NCI-H146 treated with DMSO at 0.1 percent for 48 hours (cell line): Measurements from ENCODE around the gene G0S2.

ENCODE experiments used
- DNase-seq: peaks from one replicate; lab custom pipeline; 2025; ENCODE audit not compliant: unreplicated experiment; lab: John Stamatoyannopoulos, UW

Gene G0S2

DNA sequence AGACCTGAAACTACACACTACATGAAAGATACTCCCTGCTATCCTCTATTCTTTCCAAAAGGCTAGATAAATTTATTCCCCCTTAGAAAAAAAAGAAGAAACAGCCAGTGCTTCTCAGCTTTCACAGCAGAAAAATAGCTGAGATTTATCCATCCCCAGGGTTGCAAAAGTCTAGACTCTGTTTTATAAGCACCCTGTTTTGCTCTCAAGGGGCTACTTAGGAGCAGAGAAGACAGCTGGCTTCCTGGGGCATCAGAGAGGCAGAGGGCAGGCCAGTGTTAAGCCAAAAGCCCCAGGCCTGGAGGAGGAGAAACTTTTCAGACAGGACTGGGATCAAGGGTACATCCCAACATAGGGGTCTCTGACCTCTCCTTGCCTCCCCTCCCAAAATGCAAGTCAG, 26.9 kb upstream of the G0S2 start:
- DNase-seq: no peak

DNA sequence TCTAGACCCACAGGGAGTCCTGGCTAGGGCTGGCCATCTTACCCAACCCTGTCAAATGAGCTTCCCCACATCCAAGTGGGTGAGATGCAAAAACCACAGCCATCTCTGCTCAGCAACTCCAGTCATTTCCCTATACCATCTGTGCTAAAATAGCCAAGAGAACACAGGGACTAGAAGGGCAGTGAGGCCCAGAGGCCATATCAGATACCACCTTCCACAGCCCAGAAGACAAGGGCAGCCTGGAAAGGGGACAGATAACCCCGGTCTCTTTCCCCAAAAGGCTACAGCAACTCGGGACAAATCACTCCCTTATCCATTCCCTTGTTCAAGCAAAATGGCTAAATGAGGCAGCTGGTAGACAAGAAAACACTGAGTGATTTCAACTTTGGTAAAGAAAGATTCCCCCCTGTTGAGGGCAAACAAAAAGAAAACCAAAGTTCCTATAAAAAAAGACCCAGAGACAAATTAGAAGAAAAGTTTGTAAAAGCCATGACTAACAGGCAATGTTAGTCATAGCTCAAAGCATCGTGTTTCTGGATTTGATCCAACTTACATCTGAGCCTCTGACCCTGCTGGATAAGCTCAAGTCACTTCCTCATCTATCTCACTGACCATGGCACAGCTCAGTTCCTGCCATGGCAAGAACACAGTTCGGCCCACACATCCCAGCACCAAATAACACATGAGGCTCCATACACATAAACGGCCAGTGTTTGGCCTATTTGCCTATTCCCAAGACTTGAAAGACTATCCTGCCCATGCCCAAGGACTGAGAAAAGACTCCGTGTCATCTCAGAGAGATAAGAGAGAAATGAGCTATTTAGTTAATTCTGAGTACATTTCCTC, 26.1 kb upstream of the G0S2 start:
- DNase-seq: no peak

DNA sequence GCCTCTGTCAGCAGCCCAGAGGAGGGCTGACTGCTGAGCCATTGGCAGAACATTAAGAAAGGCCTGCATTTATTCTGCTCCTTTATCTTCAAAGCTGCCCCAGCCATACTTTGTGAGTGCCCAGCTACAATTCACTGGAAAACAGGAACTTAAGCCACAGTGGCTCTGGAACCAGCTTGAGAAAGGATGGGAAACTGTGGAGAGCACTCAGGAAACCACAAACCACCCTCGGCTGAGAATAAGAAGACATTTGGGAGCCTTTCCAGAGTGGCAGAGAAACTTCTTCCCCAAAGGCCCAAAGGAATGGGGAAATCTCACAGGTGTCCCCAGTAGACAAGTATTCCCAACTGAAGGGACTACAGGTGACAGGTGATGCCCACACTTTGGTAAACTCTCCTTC, 24.8 kb upstream of the G0S2 start:
- no peak for DNase-seq

DNA sequence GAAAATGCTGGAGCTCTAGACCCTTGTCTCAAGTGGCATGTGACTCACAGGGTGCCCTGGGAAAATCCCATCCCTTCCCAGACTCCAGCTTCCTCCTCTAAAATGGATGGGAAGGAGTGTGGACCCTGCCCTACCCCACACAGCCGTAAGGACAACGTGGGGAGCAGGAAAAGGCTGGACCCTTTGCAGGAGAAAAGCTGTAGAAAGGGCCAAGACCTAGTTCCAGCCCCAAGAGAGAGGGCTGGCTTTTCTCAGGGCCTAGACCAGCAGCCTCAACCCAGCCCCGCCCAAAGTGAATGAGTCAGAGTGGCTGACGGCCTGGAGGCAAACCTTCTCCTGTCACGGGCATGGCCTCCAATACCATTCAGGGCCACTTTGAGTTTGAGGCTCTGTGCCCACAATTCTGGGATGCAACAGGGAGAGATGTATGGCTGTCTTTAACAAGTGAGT, 24.0 kb upstream of the G0S2 start:
- DNase-seq: no peak

DNA sequence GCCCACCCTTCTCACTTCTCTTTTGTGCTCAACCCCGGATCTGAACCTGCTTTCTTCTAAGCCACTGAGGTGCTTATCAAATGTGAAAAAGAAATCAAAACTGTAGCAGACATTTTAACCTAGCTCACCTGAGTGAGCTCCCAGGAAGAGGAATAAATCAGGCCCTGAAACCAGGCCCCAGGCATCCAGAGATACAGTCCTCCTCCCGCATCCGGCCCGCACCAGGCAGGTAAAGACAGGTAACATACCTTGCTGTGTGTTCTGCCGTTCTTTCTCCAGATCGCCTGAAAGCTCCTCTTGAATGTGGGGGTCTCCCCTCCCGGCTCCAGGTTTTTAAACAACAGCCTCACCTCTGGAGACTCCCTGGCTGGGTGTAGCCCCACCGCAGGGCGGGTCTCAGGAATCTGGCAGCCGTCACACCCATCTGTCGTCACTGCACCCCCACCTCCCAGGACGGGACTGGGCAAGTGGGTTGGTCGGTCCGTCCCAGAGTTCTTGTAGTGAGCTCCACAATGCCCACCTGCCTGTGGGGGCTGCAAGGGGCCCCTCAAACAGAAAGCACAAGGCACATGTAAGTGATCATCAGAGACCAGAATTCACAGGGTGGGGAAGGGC, 23.0 kb upstream of the G0S2 start, which contains the start of gene LAMB3:
Gene LAMB3 (minus strand): TSS at position 305 of the 615 bp plus-strand sequence. CDS start 1,481 bp downstream, outside the sequence.
- no peak for DNase-seq

DNA sequence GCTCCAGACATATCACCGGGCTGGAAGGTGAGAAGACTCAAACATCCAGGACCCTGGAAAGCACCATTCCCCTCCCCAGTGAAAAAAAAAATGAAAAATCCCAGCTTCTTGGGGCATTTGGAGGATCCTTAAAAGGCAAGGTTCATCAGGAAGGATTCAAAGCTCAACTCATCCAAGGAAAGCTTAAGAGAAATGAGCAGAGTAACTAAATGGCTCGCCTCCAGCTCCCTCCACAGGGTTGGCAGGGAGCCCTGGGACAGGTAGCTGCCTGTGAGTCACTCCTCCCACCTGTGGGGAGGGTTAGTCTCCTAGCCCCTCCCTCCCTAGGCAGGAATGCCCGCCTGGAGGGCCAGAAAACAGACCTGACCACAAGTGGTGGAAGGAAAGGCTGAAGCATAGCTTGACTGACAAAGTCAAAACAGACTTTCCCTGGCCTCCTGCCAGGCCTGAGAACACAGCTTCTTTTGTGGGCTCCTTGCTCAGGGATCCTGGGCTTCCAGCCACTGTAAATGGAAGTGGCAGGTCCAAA, 22.3 kb upstream of the G0S2 start:
- DNase-seq: no peak

DNA sequence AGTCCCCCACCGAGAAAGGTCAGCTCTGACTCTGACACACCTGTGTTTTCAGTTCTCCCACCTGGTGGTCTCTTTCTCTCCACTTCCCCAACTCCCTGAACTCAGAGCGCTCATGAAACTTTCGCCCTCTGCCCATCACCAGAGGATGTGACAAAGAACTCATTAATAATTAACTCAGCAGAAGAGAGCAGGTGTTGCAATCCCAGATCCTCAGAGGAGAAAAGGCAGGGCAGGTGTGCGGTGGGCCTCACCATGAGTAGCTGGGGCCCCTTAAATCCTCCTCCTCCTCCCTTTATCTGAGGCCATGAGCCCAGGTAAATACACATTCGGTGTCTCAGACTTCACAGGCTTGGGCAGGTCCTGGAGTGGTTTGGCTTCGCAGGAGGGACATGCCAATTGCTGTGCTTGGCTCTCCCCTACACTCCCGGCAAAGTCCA, 21.3 kb upstream of the G0S2 start:
- DNase-seq: peak; percentile 16

DNA sequence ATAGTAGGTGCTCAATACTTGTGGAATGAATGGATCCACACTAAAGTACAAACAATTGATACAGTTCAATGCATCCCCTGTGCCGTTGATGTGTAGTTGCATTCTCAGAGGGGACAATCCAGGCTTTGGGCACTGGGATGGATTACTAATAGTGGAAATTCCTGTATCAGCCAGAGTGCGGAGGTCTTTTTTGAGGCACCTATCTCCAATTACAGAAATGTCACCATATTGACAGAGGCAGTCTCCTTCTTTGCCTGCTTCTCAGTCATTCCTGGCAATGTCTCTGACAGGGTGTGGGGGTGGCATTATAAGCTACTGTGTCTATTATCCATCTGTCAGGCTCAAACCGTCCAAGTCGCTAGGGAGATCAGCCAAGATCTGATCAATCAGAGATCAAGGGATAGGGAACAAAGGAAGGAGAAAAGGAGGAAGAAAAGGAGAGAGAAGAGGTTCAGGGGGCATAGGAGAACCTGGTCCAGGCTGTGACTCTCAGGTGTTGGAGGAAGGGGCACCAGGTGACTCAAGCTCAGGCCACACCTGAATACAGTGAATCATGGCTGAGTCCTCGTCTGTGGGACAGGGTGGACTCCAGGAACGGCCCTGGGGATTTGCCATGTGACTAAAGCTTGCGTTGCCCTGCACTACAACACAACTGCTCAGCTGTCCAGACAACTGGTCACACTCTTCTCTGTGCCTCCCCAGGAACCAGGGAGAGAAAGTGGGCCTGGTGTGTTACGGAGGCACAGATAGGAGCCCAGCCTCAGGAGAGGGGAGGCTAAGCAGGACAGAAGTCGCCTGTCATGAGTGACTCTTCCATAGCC, 19.6 kb upstream of the G0S2 start:
- no peak for DNase-seq

DNA sequence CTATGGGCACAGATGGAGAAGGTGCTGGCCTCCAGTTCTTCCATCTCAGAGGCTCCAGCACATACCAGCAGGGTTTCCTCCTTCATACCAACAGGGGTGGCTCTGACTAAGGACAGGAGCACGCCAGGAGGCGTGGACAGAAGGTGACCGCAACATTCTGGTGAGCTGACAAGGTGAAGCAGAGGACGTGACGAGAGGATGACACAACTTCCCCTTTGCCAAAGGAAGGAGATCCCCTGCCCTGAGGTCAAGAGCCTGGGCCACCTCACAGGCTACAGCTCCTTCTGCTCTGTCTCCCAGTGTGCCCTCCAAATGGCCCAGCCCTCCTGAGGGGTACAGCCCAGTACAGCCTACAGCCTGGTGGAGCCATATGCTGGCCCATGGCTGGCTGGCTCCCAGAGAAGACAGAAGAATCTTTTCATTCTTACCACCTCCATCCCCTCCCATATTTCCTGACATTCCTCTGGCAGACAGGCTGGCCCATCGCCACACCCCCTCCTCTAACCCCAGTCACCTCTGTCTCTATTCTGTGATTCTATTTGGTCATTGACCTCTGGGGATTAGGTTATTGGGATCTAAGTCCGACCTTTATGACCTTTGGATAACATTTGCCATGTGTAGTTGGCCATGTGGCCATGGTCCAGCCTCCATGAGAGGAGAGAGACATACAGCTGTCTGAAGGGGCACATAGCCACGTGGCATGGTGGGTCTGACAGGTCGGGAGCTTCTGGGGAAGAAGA, 17.9 kb upstream of the G0S2 start:
- DNase-seq: no peak

DNA sequence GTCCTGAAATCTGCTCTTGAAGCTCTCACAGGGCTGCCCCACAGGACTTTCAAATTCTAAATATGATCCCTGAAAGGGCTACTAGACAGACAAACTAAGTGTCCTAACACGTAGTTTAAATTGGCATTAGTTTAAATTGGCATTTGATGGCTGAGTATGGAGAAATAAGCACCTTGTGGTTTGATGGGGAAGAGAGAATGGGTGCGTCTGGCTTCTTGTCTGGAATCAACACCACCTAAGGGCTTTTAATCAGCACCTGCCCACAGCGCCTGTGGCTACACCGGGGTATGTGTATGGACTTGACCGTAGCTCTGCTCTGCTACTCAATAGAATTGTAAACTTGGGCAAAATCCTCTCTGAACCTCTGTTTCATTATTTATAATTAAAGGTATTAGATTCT, 17.3 kb upstream of the G0S2 start:
- no peak for DNase-seq

DNA sequence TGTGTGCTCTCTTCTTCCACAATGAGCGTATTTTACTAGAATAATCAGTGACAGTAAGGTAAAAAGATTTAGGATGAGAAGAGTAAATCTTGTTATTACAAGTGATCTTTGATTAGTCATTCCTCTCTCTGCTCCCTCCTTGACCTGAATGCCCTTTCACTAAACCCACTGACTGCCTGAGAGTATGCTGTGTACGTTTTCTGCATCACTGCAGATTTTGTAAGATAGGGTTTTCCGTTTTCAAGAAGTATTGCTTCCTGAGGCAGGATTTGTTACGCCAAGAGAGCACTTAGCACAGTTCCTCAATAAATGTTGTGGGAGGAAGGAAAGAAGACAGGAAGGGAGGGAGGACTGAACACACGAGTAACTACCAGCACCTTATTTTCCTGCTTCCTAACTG, 15.3 kb upstream of the G0S2 start:
- no peak for DNase-seq

DNA sequence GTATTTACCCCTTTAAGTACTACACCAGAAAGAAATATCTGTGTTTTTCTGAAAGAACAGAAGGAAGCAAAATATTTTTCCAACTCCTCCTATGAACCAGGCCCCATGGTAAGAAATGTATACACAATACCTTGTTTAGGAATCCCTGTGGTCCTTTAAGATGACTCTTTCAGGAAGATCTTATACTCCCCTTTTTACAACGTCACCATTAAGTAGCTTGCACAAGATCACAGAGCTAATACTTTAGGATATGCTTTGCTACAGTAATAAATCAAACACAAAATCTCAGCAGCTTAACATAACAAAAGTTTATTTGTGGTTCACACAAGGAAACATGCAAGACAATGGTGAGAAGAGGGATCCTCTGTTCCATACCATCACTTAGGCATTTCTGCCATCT, 14.1 kb upstream of the G0S2 start:
- DNase-seq: no peak

DNA sequence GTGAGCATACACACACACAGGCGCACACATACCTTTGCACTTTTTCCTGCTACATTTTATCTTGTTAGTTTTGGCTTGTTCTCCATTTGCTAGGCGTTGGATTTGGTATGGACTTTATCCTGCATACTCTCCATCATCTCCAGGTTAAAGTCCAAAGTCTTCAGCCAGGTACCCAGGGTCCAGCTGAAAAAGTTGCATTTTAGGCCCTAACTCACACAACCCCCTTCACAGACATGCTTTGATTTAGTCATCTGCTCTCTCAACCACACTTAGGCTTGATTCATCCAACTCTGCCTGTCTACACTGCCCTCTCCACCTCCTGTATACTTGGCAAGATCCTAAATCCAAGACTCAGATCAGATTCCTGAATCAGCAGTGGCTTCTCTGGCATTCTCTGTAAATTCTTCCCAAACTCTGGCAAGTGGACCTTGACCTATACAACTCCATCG, 12.3 kb upstream of the G0S2 start:
- DNase-seq: no peak

DNA sequence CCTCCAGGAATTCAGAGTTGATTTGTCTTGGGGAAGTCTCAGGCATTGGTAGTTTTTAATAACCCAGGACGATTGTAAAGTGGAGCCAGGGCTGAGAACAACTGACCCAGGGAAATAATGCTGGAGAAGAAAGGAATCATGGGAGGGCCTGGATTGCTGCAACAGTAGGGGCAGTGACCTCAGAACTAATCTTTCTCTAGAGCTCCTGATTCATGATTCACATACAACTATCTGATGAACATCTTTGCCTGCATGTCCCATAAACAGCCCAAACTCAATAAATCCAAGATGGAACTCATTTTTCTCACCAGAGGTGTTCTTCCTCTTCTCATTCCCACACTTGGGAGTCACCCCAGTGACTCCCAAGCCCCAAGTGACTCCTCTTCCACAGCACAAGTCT, 8.1 kb upstream of the G0S2 start:
- no peak for DNase-seq

DNA sequence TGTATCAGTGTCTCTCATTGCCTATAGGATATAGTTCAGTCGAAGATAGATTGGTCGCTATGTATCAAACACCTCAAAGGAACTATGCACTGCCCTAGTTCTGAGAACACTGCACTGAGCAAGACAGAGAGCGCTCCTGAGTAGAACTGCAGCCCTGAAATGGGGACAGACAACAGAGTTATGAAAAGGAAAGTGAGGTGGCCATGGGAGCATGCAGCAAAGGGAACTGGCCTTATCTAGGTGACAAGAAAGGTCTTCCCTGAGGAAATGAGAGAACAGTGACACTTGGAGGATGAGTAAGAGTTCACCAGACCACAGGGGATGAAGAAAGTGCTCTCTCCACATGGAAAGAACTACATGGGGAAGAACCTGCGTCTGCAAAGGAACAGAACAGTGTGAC, 7.5 kb upstream of the G0S2 start:
- no peak for DNase-seq

DNA sequence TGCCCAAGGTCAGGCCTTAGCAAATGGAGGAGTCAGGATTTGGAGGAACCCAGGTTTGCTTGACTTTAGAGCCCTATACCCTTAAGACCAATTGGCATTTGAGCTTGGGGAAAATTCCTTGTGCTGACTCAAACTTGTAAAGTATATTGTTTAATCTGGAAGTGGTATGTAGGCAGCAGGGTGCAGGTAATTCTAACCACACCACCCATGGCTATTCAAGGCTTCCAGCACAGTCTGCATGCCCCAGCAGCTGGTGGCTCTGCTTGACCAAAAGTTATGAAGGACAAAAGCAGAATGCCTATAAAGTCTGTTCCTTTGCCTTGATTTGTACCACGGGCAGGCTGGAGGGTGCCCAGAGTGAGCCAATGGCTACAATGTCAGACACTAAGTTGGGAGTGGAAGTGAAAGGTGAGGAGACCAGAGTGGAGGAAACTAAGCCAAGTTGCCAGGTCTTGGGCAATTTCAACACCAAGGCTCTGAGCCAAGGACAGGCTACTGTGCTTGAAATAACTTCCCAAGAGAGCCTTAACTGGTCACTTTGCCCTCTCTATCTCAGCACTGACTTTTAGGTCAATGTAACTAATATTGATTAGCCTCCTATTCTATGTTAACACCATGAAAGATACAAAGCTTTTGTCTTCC, 4.7 kb upstream of the G0S2 start:
- no peak for DNase-seq

DNA sequence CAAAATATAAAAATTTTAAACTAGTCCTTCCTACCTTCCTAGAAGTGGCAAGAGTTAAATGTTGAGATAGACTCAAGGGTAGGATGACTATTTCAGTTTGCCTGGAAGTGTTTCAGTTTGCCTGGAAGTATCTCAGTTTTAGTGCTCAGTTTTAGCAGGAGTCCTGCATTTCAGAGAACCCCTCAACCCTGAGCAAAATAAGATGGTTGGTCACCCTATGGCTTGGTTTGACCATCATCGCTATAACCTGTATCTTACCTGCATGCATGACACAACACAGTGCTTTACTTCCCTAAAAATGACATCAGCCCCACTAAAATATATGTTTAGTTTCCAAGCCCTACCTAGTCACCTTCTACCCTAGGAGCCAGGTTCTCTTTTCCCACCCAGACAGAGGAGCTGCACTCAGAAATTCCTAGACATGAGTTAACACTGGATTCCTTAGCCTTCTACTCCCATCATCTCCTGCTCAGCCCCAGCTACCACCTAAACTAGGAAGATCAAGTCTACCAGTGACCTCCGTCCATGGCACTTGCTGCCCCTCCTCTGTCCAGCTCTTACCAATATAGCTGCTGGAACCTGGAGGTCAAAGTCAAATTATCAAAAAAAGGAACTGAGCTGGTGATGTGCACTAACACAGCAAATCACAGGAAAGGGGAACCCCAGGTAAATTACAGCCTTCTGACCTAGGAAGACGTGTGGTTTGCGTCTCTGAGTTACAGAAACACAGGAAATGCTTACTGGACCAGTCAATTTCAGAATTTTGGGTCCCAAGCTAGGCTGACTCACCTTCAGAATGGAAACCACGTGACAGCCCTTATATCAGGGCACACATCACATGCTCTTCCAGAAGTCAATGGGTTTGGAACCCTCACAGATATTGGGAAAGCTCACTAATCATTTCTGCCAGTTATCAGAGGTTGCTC, 2.2 kb upstream of the G0S2 start:
- no peak for DNase-seq

DNA sequence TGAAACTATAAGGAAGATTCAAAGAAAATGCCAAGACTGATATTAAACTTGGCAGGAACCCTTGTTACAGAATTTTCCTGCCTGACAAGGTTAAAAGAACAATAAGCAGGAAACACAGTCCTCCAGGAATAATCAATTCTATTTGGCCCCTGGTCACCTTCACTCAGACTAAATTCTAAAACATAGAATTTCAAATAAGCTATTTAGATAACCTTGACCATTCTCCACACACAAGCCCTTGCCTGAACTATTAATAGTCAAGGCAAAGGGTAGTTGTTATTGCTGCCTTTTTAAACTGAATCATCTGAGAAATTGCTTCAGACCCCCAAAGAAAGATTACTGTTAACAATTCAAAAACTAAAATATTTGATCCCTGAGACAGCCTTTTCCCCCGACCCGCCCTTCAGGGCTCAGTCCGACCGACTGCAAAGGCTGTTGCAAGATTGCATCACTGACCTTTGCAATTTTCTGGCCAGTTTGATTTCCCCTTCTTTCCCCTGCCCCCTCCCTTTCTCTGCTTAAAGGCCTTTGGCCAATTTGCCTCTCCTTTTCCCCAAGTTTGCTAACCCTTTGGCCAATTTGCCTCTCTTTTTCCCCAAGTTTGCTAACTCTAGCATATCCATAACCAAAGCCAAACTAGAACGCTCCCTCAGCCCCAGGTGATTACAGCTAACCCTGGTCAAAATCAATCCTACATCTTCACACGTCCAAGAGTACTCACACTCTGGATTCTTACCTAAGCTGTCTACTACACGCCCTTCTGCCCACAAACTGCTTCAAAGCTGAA, 1.4 kb upstream of the G0S2 start:
- no peak for DNase-seq
